Brain pericyte (primary cell): ENCODE measurements around the gene MPP2.
"Not testable (repeated sequence)": the region's sequence is repeated elsewhere in the genome, so short reads cannot be mapped to it uniquely, and the experiment has no call there.

ENCODE experiments used
- DNase-seq: peaks from one replicate; pipeline ENCODE4 v3.0.0-alpha.2; 2012; ENCODE audit warnings: low read depth, low spot score

Gene MPP2

DNA sequence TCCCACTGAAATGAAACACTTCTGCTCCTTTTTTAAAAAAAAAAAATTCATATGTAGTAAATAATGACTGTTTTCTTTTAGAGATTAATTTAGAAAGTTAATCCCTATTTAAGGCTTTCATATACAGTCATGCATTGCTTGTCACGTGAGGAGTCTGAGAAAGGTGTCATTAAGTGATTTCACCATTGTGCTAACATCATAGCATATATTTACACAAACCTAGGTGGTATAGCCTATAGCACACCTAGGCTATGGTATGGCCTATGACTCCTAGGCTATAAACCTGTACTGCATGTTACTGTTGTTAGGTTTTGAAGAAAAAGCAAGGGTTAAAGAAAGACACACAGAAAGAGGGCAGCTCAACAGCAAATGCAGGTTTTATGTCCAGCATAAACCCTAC lies 21.3 kb upstream of the MPP2 start:
- DNase-seq, result no peak

DNA sequence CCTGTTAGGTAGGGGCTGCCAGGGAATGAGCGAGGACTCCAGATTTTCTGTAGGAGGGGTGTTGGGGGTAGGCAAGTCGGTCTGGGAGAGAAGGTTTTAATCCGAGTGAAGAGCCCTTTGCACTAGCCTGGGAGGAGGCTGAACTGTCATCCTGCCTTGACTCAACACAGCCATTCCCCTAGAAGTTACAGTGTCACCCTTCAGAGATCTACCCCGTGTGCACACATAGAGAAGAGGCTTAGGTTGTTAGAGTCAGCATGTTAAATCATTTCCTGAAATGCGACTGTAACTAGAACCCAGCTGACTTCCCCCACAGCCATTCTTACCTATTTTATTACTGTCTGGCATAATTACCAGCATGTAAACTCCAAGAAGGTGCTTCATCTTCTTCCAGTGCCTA lies 20.6 kb upstream of the MPP2 start:
- DNase-seq, result not testable (repeated sequence)

DNA sequence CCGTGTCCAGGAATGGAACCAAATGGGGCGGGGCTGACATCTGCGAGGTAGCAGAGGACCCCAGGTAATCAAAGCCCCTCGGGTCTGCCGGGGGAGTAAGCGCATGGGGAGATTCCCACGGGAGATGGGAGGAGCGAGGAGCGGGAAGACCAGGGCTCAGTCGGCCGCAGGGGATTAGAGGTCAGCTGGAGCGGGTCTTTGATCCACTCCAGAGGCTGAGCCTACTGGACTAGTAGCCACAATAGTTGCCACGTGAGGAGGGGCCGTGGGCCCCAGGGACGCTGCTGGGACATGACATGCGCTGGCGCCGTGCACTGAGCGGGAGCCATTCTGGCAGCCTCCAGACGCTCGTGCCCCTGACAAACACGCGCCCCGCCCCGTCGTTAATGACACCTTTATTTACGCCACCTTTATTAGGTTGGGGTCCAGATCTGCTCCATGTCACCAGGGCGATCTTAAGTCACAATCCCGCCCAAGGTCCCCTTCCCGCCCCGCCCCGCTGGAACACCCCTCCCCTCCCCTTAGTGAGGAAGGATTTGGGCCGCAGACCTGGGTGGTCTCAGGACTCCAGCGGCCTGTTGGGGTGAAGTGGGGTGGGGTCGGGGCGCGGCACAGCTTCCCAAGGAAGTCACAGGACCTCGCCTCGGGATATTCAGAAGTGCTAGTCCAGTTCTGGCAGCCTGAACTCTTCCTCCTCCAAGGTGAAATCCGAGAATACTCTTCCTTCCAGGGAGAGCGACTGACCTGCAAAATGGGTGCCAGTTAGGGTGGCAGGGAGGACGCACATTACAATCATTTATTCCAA lies 19.9 kb upstream of the MPP2 start:
- DNase-seq, result no peak

DNA sequence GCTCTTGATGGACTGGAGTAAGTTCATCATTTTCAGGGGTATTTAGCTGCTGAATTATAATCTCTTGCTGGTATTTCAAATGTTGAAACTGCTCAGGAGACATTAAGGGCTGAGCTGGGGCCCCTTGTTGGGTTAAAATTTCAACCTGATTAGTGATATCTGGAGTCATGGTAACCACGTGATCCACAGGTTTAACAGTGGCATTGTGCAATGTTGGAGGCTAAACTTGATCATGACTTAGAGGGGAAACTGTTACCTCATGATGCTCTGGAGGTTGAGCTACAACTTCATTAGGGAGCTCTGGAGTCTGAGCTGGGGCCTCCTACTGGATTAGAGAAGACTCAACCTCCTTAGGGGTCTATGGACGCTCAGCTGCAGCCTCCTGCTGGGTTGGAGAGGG lies 17.2 kb upstream of the MPP2 start:
- no peak for DNase-seq

DNA sequence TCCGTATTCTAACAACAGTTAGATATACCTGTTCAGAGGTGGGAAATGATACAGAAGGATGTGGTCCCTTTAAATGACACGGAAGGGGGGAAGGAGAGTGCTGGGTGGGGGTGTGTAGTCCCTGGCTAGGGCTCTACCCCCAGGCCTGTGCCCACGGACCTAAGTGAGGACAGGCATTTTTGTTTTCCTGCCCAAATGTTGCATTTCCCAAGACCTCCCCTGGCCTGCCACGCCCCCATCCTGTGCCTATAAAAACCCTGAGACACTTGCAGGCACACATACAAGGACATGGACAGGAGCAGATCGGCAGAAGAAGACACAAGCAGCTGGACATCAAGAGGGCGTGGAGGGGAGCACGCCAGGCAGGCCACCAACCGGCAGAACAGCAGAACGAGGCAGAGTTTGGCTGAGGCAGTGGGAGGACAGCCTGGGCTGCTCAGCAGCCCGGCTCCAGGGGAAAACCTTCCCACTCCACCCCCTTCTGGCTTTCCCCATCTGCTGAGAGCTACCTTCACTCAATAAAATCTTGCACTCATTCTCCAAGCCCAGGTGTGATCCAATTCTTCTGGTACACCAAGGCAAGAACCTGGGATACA lies 13.3 kb upstream of the MPP2 start:
- DNase-seq, result no peak

DNA sequence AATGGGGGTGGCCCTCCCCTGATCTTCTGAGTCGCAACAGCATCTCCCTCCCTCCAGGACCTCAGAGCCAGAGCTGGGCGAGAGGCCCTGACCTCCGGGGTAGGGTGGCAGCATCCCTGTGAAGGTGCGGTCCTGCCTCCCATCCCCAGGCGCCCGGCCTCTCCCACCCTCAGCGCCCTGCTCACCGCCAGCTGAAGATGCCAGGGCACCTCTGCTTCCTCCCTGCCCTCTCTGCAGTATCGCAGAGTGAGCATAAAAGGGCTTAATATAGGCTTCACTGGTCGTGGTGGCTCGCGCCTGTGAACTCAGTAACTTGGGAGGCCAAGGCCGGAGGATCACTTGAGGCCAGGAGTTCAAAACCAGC lies 10.7 kb upstream of the MPP2 start:
- DNase-seq, result no peak

DNA sequence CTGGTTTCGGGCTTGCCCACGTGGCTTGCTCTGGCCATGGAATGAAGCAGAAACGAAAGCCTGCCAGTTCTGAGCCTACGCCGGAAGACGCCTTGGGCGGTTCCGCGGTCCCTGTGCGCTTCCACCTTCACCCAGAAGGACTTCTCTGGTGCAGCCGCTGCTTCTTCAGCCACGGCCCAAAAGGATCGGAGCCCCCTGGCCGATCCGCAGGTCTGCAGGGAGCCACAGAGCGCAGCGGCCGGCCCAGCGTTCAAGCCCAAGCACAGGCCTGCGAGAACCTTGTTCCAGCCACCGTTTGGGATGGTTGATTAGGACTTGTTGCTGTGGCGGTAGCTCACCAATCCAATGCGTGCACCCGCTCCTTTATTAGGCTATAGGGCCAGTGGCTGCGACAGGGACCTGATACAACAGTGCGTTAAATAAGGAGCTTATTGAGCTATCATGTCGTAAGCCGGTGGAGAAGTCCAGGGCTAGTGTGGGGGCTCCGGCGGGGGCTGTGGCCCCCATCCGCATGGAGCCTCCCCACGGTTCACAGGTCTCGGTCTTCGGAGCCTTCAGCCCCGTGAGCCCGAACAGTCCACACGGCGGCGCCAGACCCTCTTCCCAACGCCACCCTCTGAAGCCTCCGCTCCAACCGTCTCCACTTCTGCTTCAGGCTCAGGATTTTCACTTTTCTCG lies 10.2 kb upstream of the MPP2 start:
- DNase-seq, result no peak

DNA sequence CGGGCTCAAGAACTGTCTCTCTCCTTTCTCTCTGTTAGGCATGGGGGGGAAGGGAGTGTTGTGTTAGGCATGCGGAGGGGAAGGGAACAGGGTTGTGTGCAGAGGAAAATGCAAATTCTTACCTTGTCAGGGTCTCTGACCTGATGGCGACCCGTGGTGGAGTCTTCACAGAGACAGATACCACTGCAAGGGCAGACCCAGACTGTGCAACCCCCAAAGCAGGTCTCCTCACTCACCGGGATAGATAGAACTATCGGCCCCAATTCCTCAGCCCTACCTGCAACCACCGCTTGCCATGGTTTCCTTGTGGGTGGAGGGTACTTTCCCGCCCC lies 9.6 kb upstream of the MPP2 start:
- no peak for DNase-seq

DNA sequence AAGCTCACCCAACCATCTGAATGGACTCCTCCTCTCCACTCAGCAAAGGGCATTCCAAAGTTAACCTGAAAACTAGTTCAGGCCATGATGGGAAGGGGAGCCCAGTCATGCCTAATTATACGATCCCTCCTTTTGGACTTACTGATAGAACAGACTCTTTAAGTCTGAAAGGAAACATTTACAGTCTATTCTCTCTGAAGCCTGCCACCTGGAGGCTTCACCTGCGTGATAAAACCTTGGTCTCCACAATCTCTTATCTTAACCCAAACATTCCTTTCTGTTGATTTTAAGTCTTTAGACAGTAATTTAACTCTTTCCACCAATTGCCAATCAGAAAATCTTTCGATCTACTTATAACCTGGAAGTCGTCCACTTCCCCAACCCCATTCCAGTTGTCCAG lies 9.0 kb upstream of the MPP2 start:
- DNase-seq, result no peak

DNA sequence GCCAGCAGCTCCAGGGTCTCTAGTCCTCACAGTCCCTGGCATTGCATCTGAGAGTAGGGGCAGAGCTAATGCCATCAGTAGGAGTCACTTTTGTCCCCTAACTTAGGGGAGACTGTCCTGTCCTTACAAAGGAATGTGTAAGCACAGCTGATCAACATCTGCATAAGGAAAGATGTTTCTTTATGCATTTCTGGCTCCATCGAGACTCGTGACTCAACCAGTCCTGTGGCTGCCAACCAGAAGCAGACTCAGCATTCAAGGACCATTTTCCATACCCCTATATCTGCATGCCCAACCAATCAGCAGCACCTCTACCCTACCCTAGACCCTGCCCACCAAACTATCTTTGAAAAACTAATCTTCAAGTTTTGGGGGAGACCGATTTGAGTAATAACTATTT lies 8.2 kb upstream of the MPP2 start:
- DNase-seq, result no peak

DNA sequence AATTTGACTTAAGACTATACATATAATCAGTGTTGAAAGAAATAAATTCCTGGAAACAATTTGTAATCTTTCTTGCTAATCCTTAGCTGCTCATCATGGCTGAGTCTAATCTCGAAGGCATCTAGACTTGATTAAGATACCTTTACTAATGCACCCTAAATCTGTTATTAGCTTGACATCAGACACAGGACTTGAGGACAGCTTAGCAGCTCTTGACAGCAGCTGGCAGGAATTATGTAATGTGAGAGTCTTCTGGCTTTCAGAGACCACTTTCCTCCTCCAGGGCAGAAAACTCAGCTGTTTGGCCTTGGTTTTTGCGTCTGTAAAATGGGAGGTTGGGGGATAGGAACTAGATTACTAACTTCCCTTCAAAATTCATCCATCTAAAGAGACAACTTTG lies 7.1 kb upstream of the MPP2 start:
- DNase-seq, result no peak

DNA sequence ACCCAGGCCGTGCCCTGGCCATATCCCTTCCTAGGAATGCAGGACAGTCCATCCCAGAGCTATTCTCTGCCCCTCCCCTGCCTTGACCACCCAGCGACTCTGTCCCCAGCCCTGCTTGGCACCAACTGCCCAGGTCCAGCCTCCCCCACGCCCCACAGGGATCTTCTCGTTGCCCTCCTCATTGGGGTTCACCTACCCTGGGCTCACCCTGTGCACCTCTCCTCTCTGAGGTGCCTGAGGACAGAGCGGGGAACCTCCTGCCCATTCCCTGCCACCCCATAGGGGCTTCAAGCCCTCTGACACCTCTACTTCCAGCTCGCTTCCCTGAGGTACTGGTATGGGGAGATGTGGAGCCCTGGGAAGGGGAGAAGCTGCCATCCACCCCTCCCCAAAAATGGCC lies 6.2 kb upstream of the MPP2 start:
- DNase-seq, result no peak

DNA sequence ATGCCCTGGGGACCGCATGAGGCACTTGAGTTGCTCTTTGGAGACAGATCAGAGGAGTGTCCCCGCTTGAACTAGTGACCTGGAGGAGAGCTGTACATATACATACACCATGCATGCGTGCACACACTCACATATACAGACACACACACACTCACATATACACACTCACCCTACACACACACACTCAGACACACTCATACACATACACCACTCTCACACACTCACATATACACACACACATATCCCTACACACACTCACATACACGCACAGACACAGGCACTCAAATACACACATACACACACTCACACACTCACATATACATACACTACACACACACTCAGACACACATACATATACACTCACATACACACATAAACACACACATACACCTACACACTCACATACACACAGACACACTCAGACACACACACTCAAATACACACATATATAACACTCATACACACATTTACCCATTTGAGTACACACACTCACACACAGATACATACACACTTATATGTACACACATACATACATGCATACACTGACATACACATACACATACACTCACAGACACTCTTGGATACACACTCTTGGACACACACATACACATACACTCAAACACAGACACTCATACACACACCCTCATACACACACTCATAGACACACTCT lies 5.4 kb upstream of the MPP2 start:
- DNase-seq, result no peak

DNA sequence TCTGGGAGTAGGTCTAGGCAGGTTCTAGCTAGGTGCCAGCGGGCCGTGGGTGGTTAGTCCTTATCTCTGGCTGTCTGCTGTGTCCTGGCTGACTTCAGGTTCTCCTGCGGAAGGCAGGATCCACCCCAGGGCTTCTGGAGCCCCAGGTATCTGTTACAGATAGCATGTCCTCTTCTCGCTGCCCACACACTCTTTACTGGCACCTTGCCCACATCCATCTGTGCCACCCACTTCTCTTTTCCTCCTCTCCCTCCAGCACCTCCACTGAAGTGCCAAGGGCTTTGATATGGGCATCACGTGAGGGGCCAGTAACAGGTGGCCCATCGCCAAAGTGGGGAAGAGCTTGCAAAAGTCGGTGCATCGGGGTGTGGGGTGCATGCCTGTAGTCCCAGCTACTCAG lies 4.6 kb upstream of the MPP2 start:
- DNase-seq, result no peak

DNA sequence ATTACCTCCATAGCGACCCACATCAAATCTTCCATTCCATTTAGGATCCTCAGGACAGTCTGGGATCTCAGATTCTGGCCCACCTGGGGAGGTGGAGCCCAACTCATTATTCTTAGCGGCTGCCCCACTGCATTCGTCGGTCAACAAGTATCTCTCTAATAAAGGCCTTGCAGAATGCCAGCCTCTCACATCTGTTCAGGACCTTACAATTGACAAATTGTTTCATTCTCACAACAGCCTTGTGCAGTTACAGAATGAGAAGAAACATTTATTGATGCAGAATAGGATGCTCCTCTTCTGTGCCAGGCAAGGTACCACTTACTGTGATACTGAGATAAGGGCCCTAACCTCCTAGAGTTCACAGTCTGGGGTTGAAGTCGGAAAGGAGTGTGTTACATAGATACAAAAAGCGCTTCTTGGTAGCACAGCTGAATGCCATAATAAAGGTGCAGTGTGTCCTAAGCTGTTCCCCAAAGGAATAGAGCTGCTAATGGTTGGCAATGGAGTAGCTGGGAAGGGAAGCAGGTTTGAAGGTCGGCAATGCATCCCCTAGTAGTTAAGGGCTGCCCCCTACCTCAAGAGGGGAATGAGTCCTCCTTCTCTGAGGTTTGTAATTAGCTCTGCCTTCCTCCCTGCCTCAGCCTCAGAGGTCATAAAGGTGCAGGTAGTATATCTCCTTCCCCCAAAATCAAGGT lies 2.3 kb upstream of the MPP2 start:
- no peak for DNase-seq

DNA sequence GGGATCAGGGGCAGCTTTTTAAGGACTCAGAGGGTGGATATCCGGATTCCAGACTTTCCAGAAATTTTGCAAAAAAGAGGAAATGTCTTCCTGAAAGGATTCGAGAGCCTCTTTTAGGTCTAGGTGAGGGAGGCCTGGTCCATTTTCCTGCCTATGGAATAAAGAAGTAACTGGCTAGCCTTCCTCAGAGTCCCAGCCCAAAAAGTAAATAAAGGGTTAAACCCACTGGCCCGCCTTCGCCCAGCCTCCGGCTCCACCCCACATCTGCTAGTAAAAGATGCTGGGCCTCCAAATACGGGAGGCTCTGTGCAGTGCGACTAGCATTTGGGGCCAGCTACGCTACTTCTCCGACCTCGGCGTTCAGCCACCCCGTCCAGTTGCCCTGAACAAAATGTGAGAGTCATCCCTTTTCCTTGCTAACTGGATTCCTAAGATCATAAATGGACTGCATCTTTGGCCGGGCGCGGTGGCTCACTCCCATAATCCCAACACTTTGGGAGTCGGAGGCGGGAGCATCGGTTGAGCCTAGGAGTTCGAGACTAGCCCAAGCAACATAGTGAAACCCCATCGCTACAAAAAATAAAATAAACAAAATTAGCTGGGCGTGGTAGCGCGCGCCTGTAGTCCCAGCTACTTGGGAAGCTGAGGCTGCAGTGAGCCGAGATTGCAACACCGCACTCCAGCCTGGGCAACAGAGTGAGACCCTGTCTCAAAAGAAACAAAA lies 824 bp upstream of the MPP2 start:
- DNase-seq, result no peak

DNA sequence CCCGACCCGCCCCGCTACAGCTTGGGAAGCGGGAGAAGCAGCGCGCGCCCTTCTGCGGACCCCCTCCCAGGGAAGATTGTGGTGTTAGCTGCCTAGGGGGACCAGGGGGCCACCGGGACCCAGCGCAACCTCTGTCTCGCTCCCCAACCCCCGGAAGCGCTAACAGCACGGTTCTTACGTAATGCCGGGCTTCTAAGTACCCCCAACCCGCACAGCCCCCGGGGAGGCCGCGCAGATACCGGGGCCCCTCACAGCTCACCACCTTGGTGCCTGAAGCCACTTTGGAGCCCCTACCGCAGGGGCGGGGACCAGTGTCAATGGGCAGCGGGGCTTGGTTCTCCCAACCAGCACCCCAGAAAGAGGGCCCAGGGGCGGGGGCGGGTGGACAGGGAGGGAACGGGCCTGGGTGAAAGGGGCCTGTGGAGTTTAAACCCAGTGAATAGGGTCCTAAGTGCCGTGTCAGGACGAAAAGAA lies 348 bp downstream of the MPP2 start:
- no peak for DNase-seq

DNA sequence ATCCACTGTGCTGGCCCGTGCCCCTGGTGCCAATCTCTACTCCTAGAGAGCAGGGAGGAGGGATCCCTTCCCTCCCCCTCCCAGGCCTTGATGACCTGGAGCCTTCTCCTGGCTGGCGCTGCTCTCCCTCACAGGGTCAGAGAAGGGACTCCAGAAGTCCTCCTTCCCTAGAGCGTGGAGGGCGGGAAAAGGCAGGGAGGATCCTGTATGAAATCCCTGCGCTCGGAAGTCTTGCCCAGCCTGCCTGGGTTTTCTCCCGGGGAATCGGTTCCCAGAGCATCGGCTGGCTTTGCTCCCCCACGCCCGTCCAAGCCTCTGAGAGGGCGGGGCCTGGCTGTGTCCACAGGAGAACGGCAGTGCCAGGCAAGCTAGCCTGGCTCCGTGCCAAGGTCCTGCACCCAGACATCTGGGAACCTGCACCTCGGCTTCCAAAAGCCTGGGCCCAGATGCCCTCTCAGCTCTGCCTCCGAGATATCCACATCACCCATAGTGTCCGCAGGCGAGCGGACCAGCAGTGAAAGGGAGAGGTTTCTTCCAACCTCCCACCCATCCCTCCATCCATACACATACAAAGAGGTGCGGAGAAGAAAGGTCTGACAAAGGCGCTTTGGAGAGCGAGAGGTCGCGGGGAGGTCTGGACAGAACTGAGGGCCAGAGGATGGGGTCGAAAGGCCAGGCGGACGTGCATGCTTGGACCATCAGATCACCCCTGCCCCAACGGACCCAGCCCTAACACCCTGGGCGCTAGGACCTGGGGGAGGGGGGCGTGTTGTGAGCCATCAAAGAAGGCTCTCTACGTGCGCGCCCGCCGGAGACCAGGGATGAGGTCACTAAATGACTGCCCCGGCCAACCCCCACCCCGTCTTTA lies 1.1 kb downstream of the MPP2 start:
- no peak for DNase-seq

DNA sequence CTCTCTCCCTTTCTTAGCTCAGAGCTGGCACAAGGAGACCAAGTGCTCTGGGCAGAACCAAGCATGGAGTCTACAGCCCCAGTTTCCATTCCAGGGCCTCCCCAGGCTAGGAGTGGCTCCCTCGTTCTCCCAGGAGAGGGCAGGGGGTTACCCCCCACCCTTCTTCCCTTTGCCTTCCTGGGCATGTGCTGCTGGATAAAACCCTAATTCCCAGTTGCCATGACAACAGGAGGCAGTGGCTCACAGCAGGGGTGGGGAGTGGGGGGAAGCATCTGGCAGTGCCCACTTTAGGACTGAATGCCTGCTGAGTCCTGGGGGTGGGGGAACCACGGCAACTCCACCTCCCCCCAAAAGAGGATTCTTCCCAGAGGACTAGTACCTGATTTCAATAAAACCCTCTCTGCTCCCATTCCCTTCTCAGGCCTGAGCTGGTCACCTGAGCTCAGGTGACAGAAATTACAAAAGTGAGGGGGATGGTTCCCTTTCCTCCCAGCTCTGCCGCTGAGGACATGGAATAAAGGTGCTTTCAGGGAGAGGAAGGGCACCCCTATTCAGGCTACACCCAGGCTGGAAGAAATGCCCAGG lies 1.8 kb downstream of the MPP2 start:
- DNase-seq, result no peak
